Left lung (tissue), 10 donors: ENCODE measurements around the gene TRIP13. TPM values are rescaled to one million over a fixed set of nuclear protein-coding genes. Genes with fewer than 3 reads are reported as not detected.
A peak's percentile ranks its signal among the peaks of the same experiment; 100 is the strongest.
"Not testable (repeated sequence)": the region's sequence is repeated elsewhere in the genome, so short reads cannot be mapped to it uniquely, and the experiment has no call there.

Source experiments
- ATAC-seq: fragments of 200-7000 bp; cut with Tn5 transposase; one replicate; pipeline ENCODE4 v1.9.1; 2020; ENCODE audit warnings: moderate library complexity
- DNase-seq, 4 donors: peaks; one replicate each; pipeline ENCODE4 v3.0.0-alpha.2; 2013 to 2020
- H3K27ac ChIP-seq, 2 donors: fragments of 200-600 bp; sonication (generic) in 1 of 2; one replicate each; pipeline versions ENCODE4 v1.5.0 to v1.8.0; 2020 to 2021
- H3K27me3 ChIP-seq, 2 donors: fragments of 200-600 bp; sonication (generic) in 1 of 2; one replicate each; pipeline versions ENCODE4 v1.5.0 to v1.8.0; 2020 to 2021
- H3K36me3 ChIP-seq, 2 donors: fragments of 200-600 bp; sonication (generic) in 1 of 2; one replicate each; pipeline versions ENCODE4 v1.5.0 to v1.8.0; 2020 to 2021
- H3K4me1 ChIP-seq, 2 donors: fragments of 200-600 bp; one replicate each; pipeline ENCODE4 v1.8.0; 2021
- H3K4me3 ChIP-seq, 2 donors: fragments of 200-600 bp; sonication (generic) in 1 of 2; one replicate each; pipeline versions ENCODE4 v1.5.0 to v1.8.0; 2020 to 2021; ENCODE audit warnings: mild to moderate bottlenecking in 1 of 2
- H3K9me3 ChIP-seq, 2 donors: fragments of 200-600 bp; sonication (generic) in 1 of 2; one replicate each; pipeline versions ENCODE4 v1.5.0 to v1.8.0; 2020 to 2021
- intact Hi-C, 2 donors: fragments of 100-400 bp; cut with DNase I; formaldehyde crosslinking; loops; one replicate each; pipeline versions ENCODE4 v1.11.2 to v1.14.2; 2022
- polyA plus RNA-seq, 6 donors: library from polyadenylated mRNA; unstranded; fragments of 120-200 nt; gene quantifications; one replicate each; pipeline ENCODE4 v1.2.1, GENCODE V29; 2013; ENCODE audit not compliant: insufficient read length in 6 of 6
- total RNA-seq, 2 donors: library from RNA; stranded (reverse); fragmentation: NEBNext Ultra II Directional; extraction: Animal tissue kit (Norgen Biotek cat#: 25700); gene quantifications; one replicate each; pipeline ENCODE4 v1.2.1, GENCODE V29; 2021
- TF ChIP-seq, protein P1 (sequence below), 2 donors: fragments of 200-600 bp; sonication (generic) in 1 of 2; IDR thresholded peaks; one replicate each; pipeline versions ENCODE4 v1.5.0 to v1.8.0; 2021; ENCODE audit warnings: antibody characterized with exemption in 2 of 2
- donor health status: DM: no; HTN: yes; CAD: no.
- donor health status: DM: no; HTN: no; CAD: no.

TRIP13 gene
- total and polyA plus RNA-seq, 8 donors: 4.3 to 17.4 (median 12.2) TPM

DNA sequence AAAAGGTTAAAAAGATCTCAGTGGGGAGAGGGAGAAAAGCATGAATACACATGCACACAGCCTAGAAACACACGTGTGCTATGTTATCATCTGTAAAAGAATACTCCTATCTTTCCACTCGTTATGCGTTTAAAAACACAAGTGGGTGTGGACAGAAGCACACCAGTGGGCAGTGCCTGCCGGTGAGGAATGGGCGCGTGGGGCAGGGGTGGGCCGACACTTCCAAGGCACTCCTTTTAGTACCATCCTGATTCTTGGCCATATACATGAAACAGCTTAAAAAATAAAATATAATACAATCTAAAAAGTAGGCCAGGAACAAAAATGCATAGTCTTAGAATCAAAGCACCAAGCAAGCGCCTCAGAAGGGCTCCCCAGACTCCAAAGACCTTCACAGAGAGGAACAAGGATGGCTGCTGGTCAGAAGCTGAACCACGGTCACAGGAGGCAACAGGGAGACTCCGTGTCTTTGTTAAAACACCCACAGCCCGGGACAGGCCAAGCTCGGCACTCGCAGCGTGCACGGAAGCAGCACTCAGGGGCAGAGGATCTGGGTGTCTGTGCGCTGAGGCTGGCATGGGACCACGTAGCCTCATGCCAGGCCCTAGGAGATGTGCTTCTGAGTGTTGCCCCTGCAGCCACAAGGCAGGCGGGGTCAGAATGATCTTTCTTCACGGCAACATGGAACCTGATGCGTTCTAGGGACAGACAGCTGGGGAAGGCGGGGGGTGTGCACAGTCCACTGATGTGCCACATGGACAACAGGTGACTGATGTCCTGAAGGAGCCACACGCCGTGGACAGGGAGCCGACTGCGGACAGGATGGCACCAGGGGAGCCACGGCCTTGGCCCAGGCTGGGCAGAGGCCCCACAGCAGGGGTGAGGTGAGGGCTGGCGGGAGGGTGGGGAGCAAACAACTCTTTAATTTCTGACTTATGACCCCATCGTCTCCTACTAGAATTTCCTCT is 16.0 kb upstream of the TRIP13 start:
- intact Hi-C loops: no loop called here
- Histone ChIP-seq H3K9me3 (no peaks in the 10 kb centered on the region), H3K27me3 (no peaks in the 10 kb centered on the region), H3K4me3 (no peak overlapping the region), H3K36me3 (peaks cover 0 to 82% of the 10 kb centered on the region in 2 donors), H3K4me1 (no peaks in the 10 kb centered on the region), H3K27ac (no peak overlapping the region)
- peak in 1 of 4 donors; percentile 63 for DNase-seq
- TF ChIP-seq, protein P1, sequence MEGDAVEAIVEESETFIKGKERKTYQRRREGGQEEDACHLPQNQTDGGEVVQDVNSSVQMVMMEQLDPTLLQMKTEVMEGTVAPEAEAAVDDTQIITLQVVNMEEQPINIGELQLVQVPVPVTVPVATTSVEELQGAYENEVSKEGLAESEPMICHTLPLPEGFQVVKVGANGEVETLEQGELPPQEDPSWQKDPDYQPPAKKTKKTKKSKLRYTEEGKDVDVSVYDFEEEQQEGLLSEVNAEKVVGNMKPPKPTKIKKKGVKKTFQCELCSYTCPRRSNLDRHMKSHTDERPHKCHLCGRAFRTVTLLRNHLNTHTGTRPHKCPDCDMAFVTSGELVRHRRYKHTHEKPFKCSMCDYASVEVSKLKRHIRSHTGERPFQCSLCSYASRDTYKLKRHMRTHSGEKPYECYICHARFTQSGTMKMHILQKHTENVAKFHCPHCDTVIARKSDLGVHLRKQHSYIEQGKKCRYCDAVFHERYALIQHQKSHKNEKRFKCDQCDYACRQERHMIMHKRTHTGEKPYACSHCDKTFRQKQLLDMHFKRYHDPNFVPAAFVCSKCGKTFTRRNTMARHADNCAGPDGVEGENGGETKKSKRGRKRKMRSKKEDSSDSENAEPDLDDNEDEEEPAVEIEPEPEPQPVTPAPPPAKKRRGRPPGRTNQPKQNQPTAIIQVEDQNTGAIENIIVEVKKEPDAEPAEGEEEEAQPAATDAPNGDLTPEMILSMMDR (IDR thresholded peaks at IDR 0.05): no peak
- no peak for ATAC-seq

DNA sequence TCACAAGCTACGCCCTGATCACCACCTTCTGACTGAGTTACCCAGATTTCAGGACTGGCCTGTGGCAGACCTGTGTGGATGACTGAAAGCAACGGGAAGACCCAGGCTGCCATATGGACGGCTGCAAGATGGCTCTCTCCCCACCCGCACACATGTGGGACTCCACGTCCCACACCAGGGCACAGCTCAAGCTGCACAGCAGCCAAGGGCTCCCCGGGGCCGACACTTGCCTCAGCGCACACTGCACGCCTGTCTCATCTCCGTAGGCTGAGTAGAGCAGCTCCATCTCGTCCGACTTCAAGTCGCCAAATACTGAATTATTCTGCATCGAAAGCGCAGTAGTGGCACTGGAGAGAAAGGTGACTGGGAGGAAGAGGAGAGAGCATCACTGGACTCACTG is 14.6 kb upstream of the TRIP13 start:
- intact Hi-C loops: no loop called here
- H3K4me1 ChIP-seq: no peaks in the 10 kb centered on the region
- H3K36me3 ChIP-seq: peaks cover 0 to 82% of the 10 kb centered on the region in 2 donors
- no peaks in the 10 kb centered on the region for H3K27me3 ChIP-seq
- no peak overlapping the region for H3K27ac ChIP-seq
- DNase-seq: peak in 1 of 4 donors; percentile 69
- H3K9me3 ChIP-seq: no peaks in the 10 kb centered on the region
- ATAC-seq: no peak
- TF ChIP-seq, protein P1 (IDR thresholded peaks at IDR 0.05): no peak
- no peak overlapping the region for H3K4me3 ChIP-seq

- peaks cover under 1 to 82% of the 10 kb centered on the region in 2 donors for H3K36me3 ChIP-seq
These were observed 14.0 kb upstream of the TRIP13 start for GRCh38 chr5:878677-879076.

DNA sequence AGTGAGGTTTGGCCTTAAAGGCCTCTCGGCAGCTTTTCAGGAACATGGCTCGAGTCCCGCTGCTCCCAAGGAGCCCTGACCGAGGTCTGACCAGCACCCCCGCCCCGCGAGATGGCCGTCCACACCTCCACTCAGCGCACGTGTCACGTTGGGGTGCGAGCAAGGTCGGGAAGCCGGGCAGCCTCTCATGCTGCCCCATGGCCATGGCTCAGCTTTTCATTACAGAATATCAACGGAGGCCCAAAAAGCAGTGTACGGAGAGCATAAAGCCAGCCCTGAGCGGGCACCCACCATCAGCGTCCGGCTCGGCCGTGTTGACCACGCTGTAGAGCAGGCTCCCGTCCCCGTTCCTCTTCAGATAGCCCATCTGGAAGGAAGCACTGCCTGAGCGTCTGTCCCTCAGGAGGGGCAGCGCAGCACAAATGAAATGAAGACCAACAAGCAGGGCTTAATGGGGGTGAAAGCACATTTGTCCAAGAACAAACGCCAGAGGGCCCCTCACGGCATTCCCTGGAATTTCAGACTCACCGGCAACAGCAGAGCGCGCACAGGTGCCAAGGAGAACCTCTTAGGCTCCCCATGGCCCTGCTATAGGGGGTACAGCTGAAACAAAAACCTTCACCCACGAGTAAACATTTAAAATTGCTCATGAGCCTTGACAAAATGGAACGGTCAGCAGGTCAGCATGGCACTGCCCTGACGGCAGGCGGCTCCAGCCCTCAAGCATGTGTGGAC is 11.7 kb upstream of the TRIP13 start:
- H3K36me3 ChIP-seq: peaks cover 3 to 82% of the 10 kb centered on the region in 2 donors
- no peak for ATAC-seq
- intact Hi-C loops: no loop called here

More at GRCh38 chr5:878677-879076, 14.0 kb upstream of the TRIP13 start:
- DNase-seq, H3K4me1 ChIP-seq, H3K27me3 ChIP-seq, H3K27ac ChIP-seq, intact Hi-C loops, H3K9me3 ChIP-seq, H3K4me3 ChIP-seq: not testable (repeated sequence)
- ATAC-seq: peak; percentile 11

DNA sequence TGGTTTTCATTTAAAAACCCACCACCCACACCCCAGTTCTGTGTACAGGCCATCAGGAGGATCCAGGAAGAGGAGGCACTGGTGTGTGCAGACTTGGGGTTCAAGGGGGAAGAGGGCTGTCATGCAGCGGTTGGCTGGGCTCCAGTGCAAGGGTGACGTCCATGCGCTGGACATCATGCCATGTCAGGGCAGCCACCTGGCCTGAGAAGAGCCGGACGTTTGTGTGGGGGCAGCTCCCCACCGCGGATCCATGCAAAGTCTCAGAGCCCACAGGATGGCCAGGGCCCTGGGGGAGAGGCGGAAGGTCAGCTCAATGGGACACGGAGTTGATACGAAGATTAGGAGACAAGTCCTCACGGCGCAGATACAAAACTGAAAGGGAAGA is 11.1 kb upstream of the TRIP13 start:
- no peaks in the 10 kb centered on the region for H3K9me3 ChIP-seq
- no peaks in the 10 kb centered on the region for H3K27me3 ChIP-seq
- intact Hi-C loops: no loop called here
- no peak overlapping the region for H3K27ac ChIP-seq
- TF ChIP-seq, protein P1 (IDR thresholded peaks at IDR 0.05): no peak
- ATAC-seq (no peak), DNase-seq (peak in 1 of 4 donors; percentile 47)
- H3K4me1 ChIP-seq: no peaks in the 10 kb centered on the region
- H3K4me3 ChIP-seq: no peak overlapping the region
- H3K36me3 ChIP-seq: peaks cover 3 to 82% of the 10 kb centered on the region in 2 donors

More for the DNA sequence above, 11.7 kb upstream of the TRIP13 start:
- no peak overlapping the region for H3K27ac ChIP-seq
- H3K9me3 ChIP-seq: no peaks in the 10 kb centered on the region
- no peaks in the 10 kb centered on the region for H3K27me3 ChIP-seq
- TF ChIP-seq, protein P1 (IDR thresholded peaks at IDR 0.05): no peak
- H3K4me1 ChIP-seq: no peaks in the 10 kb centered on the region
- peak in 1 of 4 donors; percentile 45 for DNase-seq
- H3K4me3 ChIP-seq: no peak overlapping the region
